ENCODE data around the gene CFAP141. TPM values are rescaled to one million over a fixed set of nuclear protein-coding genes. Genes with fewer than 3 reads are reported as not detected.
A peak's percentile ranks its signal among the peaks of the same experiment; 100 is the strongest.

The CFAP141 gene
- total RNA-seq, 4 donors from 2014 or later: not detected

GRCh38 chr1:154166207-154166606, 39.9 kb downstream of the CFAP141 start:
- 82 to 91% methylated on average over 1 of the region's 1 CpG for WGBS, 2 donors

GRCh38 chr1:154159554-154159953, 46.6 kb downstream of the CFAP141 start:
- no peak overlapping the region for H3K4me3 ChIP-seq
- peak overlapping the region in 2 of 4 donors; percentile 65 to 71 for H3K27ac ChIP-seq
- peaks cover 0 to 50% (median 30%) of the 10 kb centered on the region in 4 donors for H3K4me1 ChIP-seq
- peaks cover 0 to 58% (median 10%) of the 10 kb centered on the region in 3 donors for H3K36me3 ChIP-seq
- H3K27me3 ChIP-seq: no peaks in the 10 kb centered on the region
- TF ChIP-seq POLR2A (IDR thresholded peaks at IDR 0.05) (no peak), CTCF (IDR thresholded peaks at IDR 0.05) (no peak), EP300 (IDR thresholded peaks at IDR 0.05) (no peak)
- DNase-seq (ENCODE audit: low spot score in 2 of 2): no peak
- peaks cover 0 to 2% (median 0%) of the 10 kb centered on the region in 4 donors for H3K9me3 ChIP-seq

More at GRCh38 chr1:154166207-154166606, 39.9 kb downstream of the CFAP141 start:
- TF ChIP-seq EP300 (IDR thresholded peaks at IDR 0.05) (no peak), POLR2A (IDR thresholded peaks at IDR 0.05) (no peak), CTCF (IDR thresholded peaks at IDR 0.05) (no peak)
- no peak for DNase-seq (ENCODE audit: low spot score in 2 of 2)
- Histone ChIP-seq H3K27me3 (no peaks in the 10 kb centered on the region), H3K4me3 (no peak overlapping the region), H3K9me3 (no peaks in the 10 kb centered on the region), H3K4me1 (no peaks in the 10 kb centered on the region), H3K27ac (no peak overlapping the region), H3K36me3 (peaks cover 0 to 97% (median 59%) of the 10 kb centered on the region in 3 donors)

- TF ChIP-seq CTCF (IDR thresholded peaks at IDR 0.05): no peak
- TF ChIP-seq POLR2A (IDR thresholded peaks at IDR 0.05): no peak
- no peak for TF ChIP-seq EP300 (IDR thresholded peaks at IDR 0.05)
- Histone ChIP-seq H3K27me3 (no peaks in the 10 kb centered on the region), H3K4me3 (no peak overlapping the region), H3K36me3 (peaks cover 0 to 48% (median 1%) of the 10 kb centered on the region in 3 donors), H3K9me3 (peaks cover 0 to 2% (median 0%) of the 10 kb centered on the region in 4 donors), H3K27ac (peak overlapping the region in 3 of 4 donors; percentile 61 to 71 (median 65)), H3K4me1 (peaks cover 0 to 53% (median 32%) of the 10 kb centered on the region in 4 donors)
- WGBS, 2 donors: 55 to 66% methylated on average over 8 of the region's 8 CpGs
- no peak for DNase-seq (ENCODE audit: low spot score in 2 of 2)
These were observed 47.6 kb downstream of the CFAP141 start for GRCh38 chr1:154158307-154159125.

- peaks cover 0 to 40% (median 0%) of the 10 kb centered on the region in 3 donors for H3K36me3 ChIP-seq
- H3K27me3 ChIP-seq: no peaks in the 10 kb centered on the region
- DNase-seq (ENCODE audit: low spot score in 2 of 2): no peak
- no peak overlapping the region for H3K4me3 ChIP-seq
- TF ChIP-seq CTCF (IDR thresholded peaks at IDR 0.05) (no peak), POLR2A (IDR thresholded peaks at IDR 0.05) (no peak), EP300 (IDR thresholded peaks at IDR 0.05) (no peak)
- peaks cover 0 to 53% (median 32%) of the 10 kb centered on the region in 4 donors for H3K4me1 ChIP-seq
- H3K27ac ChIP-seq: peak overlapping the region in 3 of 4 donors; percentile 61 to 71 (median 65)
- peaks cover 0 to 2% (median 0%) of the 10 kb centered on the region in 4 donors for H3K9me3 ChIP-seq
- WGBS, 2 donors: 47 to 49% methylated on average over 7 of the region's 7 CpGs
These were observed 48.4 kb downstream of the CFAP141 start for GRCh38 chr1:154157520-154158306.
